Trophoblast cell (in vitro differentiated cells and primary cell): ENCODE measurements around the gene PPM1H.

Source experiments
- DNase-seq, 2 donors: peaks; one replicate each; pipeline ENCODE4 v3.0.0-alpha.2; 2016
- H2AFZ ChIP-seq: 2 replicates; pipeline ENCODE4 v1.6.1; 2013; ENCODE audit warnings: low read length, moderate library complexity, mild to moderate bottlenecking; ENCODE audit not compliant: insufficient read depth, poor library complexity
- H2AK5ac ChIP-seq: 2 replicates; pipeline ENCODE4 v1.6.1; 2013; ENCODE audit warnings: mild to moderate bottlenecking, low read length
- H2BK120ac ChIP-seq: 2 replicates; pipeline ENCODE4 v1.6.1; 2013; ENCODE audit warnings: low read length, mild to moderate bottlenecking, moderate library complexity; ENCODE audit not compliant: insufficient read depth, poor library complexity
- H2BK12ac ChIP-seq: 2 replicates; pipeline ENCODE4 v1.6.1; 2013; ENCODE audit warnings: mild to moderate bottlenecking, low read length, moderate library complexity
- H2BK5ac ChIP-seq: 2 replicates; pipeline ENCODE4 v1.6.1; 2013; ENCODE audit warnings: low read length, low read depth, moderate library complexity, mild to moderate bottlenecking; ENCODE audit not compliant: poor library complexity
- H3K14ac ChIP-seq: 2 replicates; pipeline ENCODE4 v1.6.1; 2013; ENCODE audit warnings: mild to moderate bottlenecking, low read length
- H3K18ac ChIP-seq: 2 replicates; pipeline ENCODE4 v1.6.1; 2013; ENCODE audit warnings: mild to moderate bottlenecking, low read length
- H3K23ac ChIP-seq: 2 replicates; pipeline ENCODE4 v1.6.1; 2013; ENCODE audit warnings: low read length
- H3K27ac ChIP-seq: 2 replicates; pipeline ENCODE4 v1.5.1; 2013; ENCODE audit warnings: low read depth, mild to moderate bottlenecking, inconsistent platforms, low read length, moderate library complexity
- H3K27me3 ChIP-seq: 2 replicates; pipeline ENCODE4 v1.6.1; 2013; ENCODE audit warnings: inconsistent platforms, mild to moderate bottlenecking, low read length, moderate library complexity; ENCODE audit not compliant: insufficient read depth
- H3K36me3 ChIP-seq, 2 experiments: 1 replicate in 1 of 2; 2 replicates in 1 of 2; pipeline ENCODE4 v1.6.1; 2013; ENCODE audit warnings: low read length in 2 of 2, mild to moderate bottlenecking in 2 of 2, moderate library complexity in 1 of 2; ENCODE audit not compliant: insufficient read depth in 2 of 2, control insufficient read depth in 1 of 2
- H3K4ac ChIP-seq: 2 replicates; pipeline ENCODE4 v1.6.1; 2013; ENCODE audit warnings: low read depth, mild to moderate bottlenecking, low read length, moderate library complexity
- H3K4me1 ChIP-seq, 2 experiments: 1 replicate in 1 of 2; 2 replicates in 1 of 2; pipeline ENCODE4 v1.6.1; 2013; ENCODE audit warnings: low read length in 2 of 2, mild to moderate bottlenecking in 2 of 2, moderate library complexity in 1 of 2; ENCODE audit not compliant: insufficient read depth in 2 of 2, control insufficient read depth in 1 of 2
- H3K4me2 ChIP-seq: 2 replicates; pipeline ENCODE4 v1.6.1; 2013; ENCODE audit warnings: inconsistent platforms, mild to moderate bottlenecking, low read length, moderate library complexity
- H3K4me3 ChIP-seq: 2 replicates; pipeline ENCODE4 v1.5.1; 2013; ENCODE audit warnings: mild to moderate bottlenecking, low read depth, low read length, inconsistent platforms
- H3K79me1 ChIP-seq: one replicate; pipeline ENCODE4 v1.6.1; 2013; ENCODE audit warnings: low read length
- H3K79me2 ChIP-seq: 2 replicates; pipeline ENCODE4 v1.6.1; 2013; ENCODE audit warnings: low read length, mild to moderate bottlenecking; ENCODE audit not compliant: control insufficient read depth, insufficient read depth, poor library complexity
- H3K9ac ChIP-seq: 2 replicates; pipeline ENCODE4 v1.6.1; 2013; ENCODE audit warnings: mild to moderate bottlenecking, low read length
- H3K9me3 ChIP-seq: 2 replicates; pipeline ENCODE4 v1.6.1; 2013; ENCODE audit warnings: low read depth, mild to moderate bottlenecking, control low read depth, inconsistent platforms, low read length; ENCODE audit not compliant: insufficient read depth
- H4K12ac ChIP-seq: 2 replicates; pipeline ENCODE4 v1.6.1; 2013; ENCODE audit warnings: low read depth, mild to moderate bottlenecking, low read length, moderate library complexity
- H4K8ac ChIP-seq: 2 replicates; pipeline ENCODE4 v1.6.1; 2013; ENCODE audit warnings: low read depth, mild to moderate bottlenecking, low read length, moderate library complexity
- H4K91ac ChIP-seq: one replicate; pipeline ENCODE4 v1.6.1; 2013; ENCODE audit warnings: low read depth, mild to moderate bottlenecking, low read length, moderate library complexity
- WGBS: extraction: QIAGEN DNeasy Blood & Tissue Kit; methylation state at CpG from one replicate; pipeline ENCODE4 v1.1.7; 2013; ENCODE audit warnings: missing lambda C conversion rate; ENCODE audit not compliant: insufficient read length, insufficient coverage; ENCODE audit errors: extremely low coverage; 5-methylcytosine and 5-hydroxymethylcytosine counted together

The PPM1H gene

DNA sequence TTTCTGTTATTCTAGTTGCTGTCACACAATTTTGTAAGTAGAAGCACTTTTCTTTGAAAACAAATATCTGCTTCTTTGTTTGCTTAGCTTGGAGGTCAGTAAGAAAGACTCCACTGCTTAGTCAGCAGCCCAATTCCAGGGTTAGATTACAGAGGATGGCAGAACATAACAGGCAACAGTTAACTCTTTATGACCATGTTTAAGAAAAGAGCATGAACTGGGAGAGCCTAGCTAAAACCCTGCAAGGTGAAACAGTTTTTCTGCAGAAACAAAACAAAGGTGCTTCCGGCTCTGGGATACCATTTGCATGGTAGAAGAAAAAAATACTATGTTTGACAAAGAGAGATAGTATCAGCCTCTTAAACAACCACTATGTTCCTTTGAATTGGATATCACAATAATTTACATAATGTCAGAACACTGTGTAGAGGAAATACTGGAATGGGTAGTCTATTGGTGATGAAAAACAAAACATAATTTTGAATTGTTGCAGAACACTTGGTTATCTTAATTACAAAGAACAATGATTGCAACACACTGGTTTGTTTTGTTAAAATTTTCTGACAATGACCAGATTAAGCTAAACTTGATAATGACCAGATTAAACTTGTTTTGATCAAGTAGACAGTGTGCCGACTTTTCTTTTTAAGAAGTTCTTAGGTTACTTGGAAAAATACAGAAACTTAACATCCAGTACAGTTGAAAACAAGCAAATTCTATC lies 22.4 kb upstream of the PPM1H start:
- H3K4me1 ChIP-seq, result no peaks in the 10 kb centered on the region
- no peak overlapping the region for H2BK5ac ChIP-seq
- no peak overlapping the region for H2AFZ ChIP-seq
- H4K12ac ChIP-seq, result no peak overlapping the region
- H2BK12ac ChIP-seq, result no peak overlapping the region
- no peak overlapping the region for H3K4me3 ChIP-seq
- peaks cover 2% of the 10 kb centered on the region for H3K9me3 ChIP-seq
- H4K91ac ChIP-seq, result no peak overlapping the region
- no peaks in the 10 kb centered on the region for H3K79me2 ChIP-seq
- no CpG with 5 or more reads among the region's 2 CpGs for WGBS
- no peak overlapping the region for H2BK120ac ChIP-seq
- no peak overlapping the region for H3K14ac ChIP-seq
- H3K79me1 ChIP-seq, result no peaks in the 10 kb centered on the region
- H3K23ac ChIP-seq, result no peak overlapping the region
- H3K27me3 ChIP-seq, result no peaks in the 10 kb centered on the region
- H3K9ac ChIP-seq, result no peak overlapping the region
- no peak for DNase-seq
- H3K4me2 ChIP-seq, result no peak overlapping the region
- H3K36me3 ChIP-seq, result no peaks in the 10 kb centered on the region
- H3K18ac ChIP-seq, result no peak overlapping the region
- no peak overlapping the region for H2AK5ac ChIP-seq
- no peak overlapping the region for H3K27ac ChIP-seq
- no peak overlapping the region for H3K4ac ChIP-seq
- no peak overlapping the region for H4K8ac ChIP-seq

DNA sequence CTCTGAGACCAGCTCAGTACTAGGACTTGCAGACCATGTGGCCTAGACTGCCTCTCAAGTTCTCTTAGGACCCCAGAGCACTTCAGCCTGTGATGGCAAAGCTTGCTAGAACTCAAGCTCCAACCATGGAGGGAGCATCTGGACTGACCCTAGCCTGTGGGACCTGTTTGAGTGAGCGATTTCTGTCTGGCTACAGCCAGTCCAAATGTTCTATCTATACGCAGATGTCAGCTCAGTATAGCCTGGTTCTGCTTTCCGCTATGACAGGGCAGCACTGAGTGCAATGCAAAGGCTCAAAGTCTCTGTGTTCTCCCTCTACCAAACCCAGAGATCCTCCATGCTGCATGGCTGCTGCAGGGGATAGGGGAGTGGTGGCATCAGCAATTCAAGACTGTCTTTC lies 20.7 kb upstream of the PPM1H start:
- peaks cover 2% of the 10 kb centered on the region for H3K9me3 ChIP-seq
- no peak overlapping the region for H2BK120ac ChIP-seq
- no peak overlapping the region for H4K12ac ChIP-seq
- H2BK12ac ChIP-seq, result no peak overlapping the region
- no peaks in the 10 kb centered on the region for H3K79me1 ChIP-seq
- H3K27ac ChIP-seq, result no peak overlapping the region
- no peaks in the 10 kb centered on the region for H3K27me3 ChIP-seq
- H2BK5ac ChIP-seq, result no peak overlapping the region
- no peaks in the 10 kb centered on the region for H3K79me2 ChIP-seq
- no peaks in the 10 kb centered on the region for H3K4me1 ChIP-seq
- H4K91ac ChIP-seq, result no peak overlapping the region
- H3K18ac ChIP-seq, result no peak overlapping the region
- peak overlapping the region; percentile 74 for H2AK5ac ChIP-seq
- no peak overlapping the region for H3K9ac ChIP-seq
- no peak overlapping the region for H2AFZ ChIP-seq
- H3K23ac ChIP-seq, result peak overlapping the region; percentile 74
- no peak overlapping the region for H3K4me3 ChIP-seq
- H4K8ac ChIP-seq, result no peak overlapping the region
- no peak overlapping the region for H3K4ac ChIP-seq
- DNase-seq, result no peak
- no peak overlapping the region for H3K4me2 ChIP-seq
- no peak overlapping the region for H3K14ac ChIP-seq
- H3K36me3 ChIP-seq, result no peaks in the 10 kb centered on the region
- no CpG with 5 or more reads among the region's 3 CpGs for WGBS

- Histone ChIP-seq H2BK12ac (no peak overlapping the region), H3K4me2 (no peak overlapping the region), H3K23ac (no peak overlapping the region), H2BK5ac (no peak overlapping the region), H3K36me3 (no peaks in the 10 kb centered on the region), H3K18ac (no peak overlapping the region), H2AFZ (no peak overlapping the region), H3K79me1 (no peaks in the 10 kb centered on the region), H4K91ac (no peak overlapping the region), H3K79me2 (no peaks in the 10 kb centered on the region), H3K9me3 (peaks cover 2% of the 10 kb centered on the region), H3K4me3 (no peak overlapping the region), H3K14ac (no peak overlapping the region), H4K8ac (no peak overlapping the region), H3K27ac (no peak overlapping the region), H2AK5ac (no peak overlapping the region), H3K27me3 (no peaks in the 10 kb centered on the region), H3K9ac (no peak overlapping the region), H3K4ac (no peak overlapping the region), H2BK120ac (no peak overlapping the region), H3K4me1 (no peaks in the 10 kb centered on the region), H4K12ac (no peak overlapping the region)
- no peak for DNase-seq
- WGBS, result 100% methylated on average over 1 of the region's 1 CpG
Measured at GRCh38 chr12:62950317-62950716, 15.4 kb upstream of the PPM1H start.

- DNase-seq, result no peak
- WGBS, result no CpG with 5 or more reads among the region's 1 CpG
- H2BK12ac ChIP-seq, result no peak overlapping the region
- H3K27me3 ChIP-seq, result no peaks in the 10 kb centered on the region
- H3K9ac ChIP-seq, result no peak overlapping the region
- no peak overlapping the region for H2BK120ac ChIP-seq
- no peak overlapping the region for H3K14ac ChIP-seq
- no peaks in the 10 kb centered on the region for H3K79me2 ChIP-seq
- no peak overlapping the region for H3K23ac ChIP-seq
- no peak overlapping the region for H4K12ac ChIP-seq
- H3K4me1 ChIP-seq, result no peaks in the 10 kb centered on the region
- no peak overlapping the region for H2BK5ac ChIP-seq
- H3K4me3 ChIP-seq, result no peak overlapping the region
- no peak overlapping the region for H4K91ac ChIP-seq
- no peak overlapping the region for H4K8ac ChIP-seq
- H3K36me3 ChIP-seq, result no peaks in the 10 kb centered on the region
- H2AK5ac ChIP-seq, result no peak overlapping the region
- H3K79me1 ChIP-seq, result no peaks in the 10 kb centered on the region
- H3K18ac ChIP-seq, result no peak overlapping the region
- H3K27ac ChIP-seq, result no peak overlapping the region
- H3K4me2 ChIP-seq, result no peak overlapping the region
- H3K9me3 ChIP-seq, result no peaks in the 10 kb centered on the region
- no peak overlapping the region for H2AFZ ChIP-seq
- no peak overlapping the region for H3K4ac ChIP-seq
Measured at GRCh38 chr12:62948123-62948522, 13.2 kb upstream of the PPM1H start.
